H1 (cell line): Measurements from ENCODE around the gene KCNK3. TPM values are rescaled to one million over a fixed set of nuclear protein-coding genes. Genes with fewer than 3 reads are reported as not detected.

Experiments used
- CTCF ChIA-PET: fragments of 300-600 bp; sonication (Branson Sonifier 250); formaldehyde crosslinking; loops from one replicate; lab custom pipeline; 2021; ENCODE audit not compliant: partially characterized antibody; lab: Charles Lee
- POLR2A ChIA-PET: fragments of 300-600 bp; sonication (Branson Sonifier 250); formaldehyde crosslinking; loops from one replicate; lab custom pipeline; 2021; ENCODE audit warnings: inconsistent platforms; ENCODE audit not compliant: partially characterized antibody; lab: Charles Lee
- DNase-seq, 2 experiments: peaks; one replicate each; pipeline versions ENCODE4 v3.0.0 to v3.0.0-alpha.2; 2010 to 2022; ENCODE audit warnings: low spot score in 2 of 2, low read depth in 1 of 2, mixed read lengths in 1 of 2
- FAIRE-seq: peaks from 2 replicates; lab custom pipeline; 2011; peaks lifted over from hg19 to GRCh38; lab: Jason Lieb, UNC
- H2AFZ ChIP-seq: 2 replicates; pipeline ENCODE4 v1.8.1; 2012; ENCODE audit warnings: low read length, inconsistent platforms
- H2AK5ac ChIP-seq: 2 replicates; pipeline ENCODE4 v1.6.1; 2013; ENCODE audit warnings: low read depth, low read length
- H2BK120ac ChIP-seq: replicated peaks from 2 replicates; pipeline ENCODE3; 2013; ENCODE audit warnings: low read depth, low read length, inconsistent platforms
- H2BK12ac ChIP-seq: 2 replicates; pipeline ENCODE4 v1.6.1; 2013; ENCODE audit warnings: low read depth, low read length
- H2BK15ac ChIP-seq: 2 replicates; pipeline ENCODE4 v1.6.1; 2013; ENCODE audit warnings: low read length
- H2BK20ac ChIP-seq: 2 replicates; pipeline ENCODE4 v1.6.1; 2013; ENCODE audit warnings: low read length
- H2BK5ac ChIP-seq: 2 replicates; pipeline ENCODE4 v1.6.1; 2013; ENCODE audit warnings: low read depth, low read length
- H3K14ac ChIP-seq: 2 replicates; pipeline ENCODE4 v1.6.1; 2013; ENCODE audit warnings: inconsistent platforms; ENCODE audit not compliant: insufficient read length
- H3K18ac ChIP-seq: 2 replicates; pipeline ENCODE4 v1.6.1; 2013; ENCODE audit warnings: low read length; ENCODE audit errors: extremely low read depth
- H3K23ac ChIP-seq: 2 replicates; pipeline ENCODE4 v1.6.1; 2013; ENCODE audit warnings: inconsistent platforms; ENCODE audit not compliant: insufficient read length
- H3K23me2 ChIP-seq: 2 replicates; pipeline ENCODE4 v1.6.1; 2013; ENCODE audit warnings: low read depth, low read length
- H3K27ac ChIP-seq: 2 replicates; pipeline ENCODE4 v1.6.1; 2011; ENCODE audit warnings: low read depth, low read length, inconsistent platforms
- H3K27me3 ChIP-seq, 4 experiments: replicated peaks in 1 of 4; 1 replicate in 1 of 4; 2 replicates in 3 of 4; pipeline versions ENCODE4 v1.6.1 to v1.8.1; 2011 to 2013; ENCODE audit warnings: low read length in 3 of 4, mild to moderate bottlenecking in 3 of 4, inconsistent platforms in 2 of 4, mixed read lengths in 2 of 4, moderate library complexity in 1 of 4; ENCODE audit not compliant: control insufficient read depth in 3 of 4, insufficient read depth in 3 of 4; ENCODE audit errors: extremely low read depth in 1 of 4
- H3K36me3 ChIP-seq, 4 experiments: 2 replicates each; pipeline versions ENCODE4 v1.6.1 to v1.8.1; 2011 to 2013; ENCODE audit warnings: mild to moderate bottlenecking in 4 of 4, low read length in 3 of 4, moderate library complexity in 2 of 4, control low read depth in 1 of 4, inconsistent platforms in 1 of 4; ENCODE audit not compliant: insufficient read depth in 4 of 4, control insufficient read depth in 2 of 4
- H3K4ac ChIP-seq: replicated peaks from 2 replicates; pipeline ENCODE3; 2013; ENCODE audit warnings: low read length, low read depth, mixed read lengths, inconsistent platforms; ENCODE audit not compliant: insufficient read length
- H3K4me1 ChIP-seq, 4 experiments: replicated peaks in 1 of 4; 1 replicate in 1 of 4; 2 replicates in 3 of 4; pipeline versions ENCODE4 v1.6.1 to v1.8.1; 2011 to 2013; ENCODE audit warnings: low read length in 3 of 4, inconsistent platforms in 2 of 4, mixed read lengths in 1 of 4; ENCODE audit not compliant: insufficient read depth in 4 of 4, control insufficient read depth in 3 of 4
- H3K4me2 ChIP-seq, 2 experiments: 2 replicates each; pipeline versions ENCODE4 v1.6.1 to v1.8.1; 2011 to 2013; ENCODE audit warnings: low read depth in 2 of 2, low read length in 2 of 2, control low read depth in 1 of 2, inconsistent platforms in 1 of 2, mild to moderate bottlenecking in 1 of 2; ENCODE audit not compliant: insufficient read depth in 1 of 2
- H3K4me3 ChIP-seq, 4 experiments: fragments of 200-600, 300-600 bp in 1 of 4; sonication (generic), shearing (Covaris generic), sonication (Bioruptor Twin) in 1 of 4; 2 replicates each; pipeline versions ENCODE4 v1.5.1 to v1.8.1; 2011 to 2016; ENCODE audit warnings: low read length in 4 of 4, low read depth in 3 of 4, control low read depth in 2 of 4, inconsistent platforms in 2 of 4, mild to moderate bottlenecking in 2 of 4, mixed read lengths in 1 of 4, moderate library complexity in 1 of 4; ENCODE audit not compliant: insufficient read depth in 2 of 4; ENCODE audit errors: extremely low read depth in 1 of 4
- H3K56ac ChIP-seq: replicated peaks from 2 replicates; pipeline ENCODE3; 2013; ENCODE audit warnings: low read depth, mild to moderate bottlenecking, mixed read lengths, low read length, inconsistent platforms; ENCODE audit not compliant: insufficient read length
- H3K79me1 ChIP-seq: 2 replicates; pipeline ENCODE4 v1.6.1; 2013; ENCODE audit warnings: low read depth, low read length, control low read depth
- H3K79me2 ChIP-seq, 2 experiments: 2 replicates each; pipeline versions ENCODE4 v1.6.1 to v1.8.1; 2012 to 2013; ENCODE audit warnings: low read length in 2 of 2, mild to moderate bottlenecking in 2 of 2, inconsistent platforms in 1 of 2; ENCODE audit not compliant: insufficient read depth in 2 of 2, control insufficient read depth in 1 of 2
- H3K9ac ChIP-seq, 4 experiments: replicated peaks in 1 of 4; 1 replicate in 1 of 4; 2 replicates in 3 of 4; pipeline versions ENCODE4 v1.6.1 to v1.8.1; 2011 to 2013; ENCODE audit warnings: low read depth in 3 of 4, low read length in 3 of 4, control low read depth in 2 of 4, mild to moderate bottlenecking in 2 of 4, moderate library complexity in 2 of 4, inconsistent platforms in 1 of 4; ENCODE audit errors: extremely low read depth in 1 of 4
- H3K9me3 ChIP-seq, 2 experiments: 2 replicates each; pipeline versions ENCODE4 v1.6.1 to v1.8.1; 2012 to 2013; ENCODE audit warnings: mild to moderate bottlenecking in 2 of 2, moderate library complexity in 2 of 2, control low read depth in 1 of 2, inconsistent platforms in 1 of 2, low read depth in 1 of 2, low read length in 1 of 2, mixed read lengths in 1 of 2; ENCODE audit not compliant: insufficient read depth in 2 of 2
- H4K20me1 ChIP-seq, 2 experiments: replicated peaks in 1 of 2; 2 replicates each; pipeline versions ENCODE3 to v1.8.1; 2011 to 2013; ENCODE audit warnings: inconsistent platforms in 2 of 2, low read length in 2 of 2, mild to moderate bottlenecking in 1 of 2; ENCODE audit not compliant: insufficient read depth in 2 of 2, control insufficient read depth in 1 of 2
- H4K5ac ChIP-seq: 2 replicates; pipeline ENCODE4 v1.6.1; 2013; ENCODE audit warnings: low read length, low read depth, mixed read lengths, inconsistent platforms; ENCODE audit not compliant: insufficient read length
- H4K8ac ChIP-seq: 2 replicates; pipeline ENCODE4 v1.8.0; 2013; ENCODE audit warnings: mild to moderate bottlenecking, moderate library complexity, low read length, inconsistent platforms; ENCODE audit not compliant: insufficient read depth; ENCODE audit errors: extremely low read depth
- H4K91ac ChIP-seq: replicated peaks from 2 replicates; pipeline ENCODE3; 2013; ENCODE audit warnings: low read length, mixed read lengths, inconsistent platforms; ENCODE audit not compliant: insufficient read length
- ZNF274 ChIP-seq: IDR thresholded peaks from 2 replicates; pipeline ENCODE4 v1.7.0; 2012; ENCODE audit warnings: low read length, borderline replicate concordance; ENCODE audit errors: extremely low read depth
- WGBS, 2 experiments: shearing (Covaris generic) in 1 of 2; methylation state at CpG; one replicate each; pipeline versions ENCODE4 v1.1.6 to v1.1.7; 2013 to 2015; ENCODE audit warnings: low lambda C conversion rate in 2 of 2, mixed read lengths in 2 of 2, inconsistent platforms in 1 of 2, low coverage in 1 of 2, missing lambda C conversion rate in 1 of 2; ENCODE audit not compliant: insufficient replicate concordance in 2 of 2, insufficient coverage in 1 of 2, insufficient read length in 1 of 2; ENCODE audit errors: extremely low coverage in 1 of 2, missing lambda C conversion rate in 1 of 2; 5-methylcytosine and 5-hydroxymethylcytosine counted together
- polyA plus RNA-seq, 7 experiments: library from polyadenylated mRNA; depleted of rRNA in 3 of 7; stranded (reverse) in 5 of 7; unstranded in 2 of 7; fragments of >200 nt in 5 of 7; fragments of 200-250 nt in 2 of 7; gene quantifications; 1 replicate in 5 of 7; 2 replicates in 1 of 7; 4 replicates in 1 of 7; pipeline versions ENCODE4 v1.2.1 to v1.2.3, GENCODE V29; 2011 to 2013; ENCODE audit warnings: missing spikeins in 2 of 7, mixed read lengths in 2 of 7
- total RNA-seq: library from RNA; stranded (reverse); fragmentation: NEBNext Ultra II Directional; extraction: Animal tissue kit (Norgen Biotek cat#: 25700); gene quantifications from 2 replicates; pipeline ENCODE4 v1.2.1, GENCODE V29; 2021

KCNK3 gene
- total and polyA plus RNA-seq, 2 of the 8 experiments (the other 6 are each of a cell fraction or from before 2014, with no cell fraction given): 0.29 to 0.30 TPM

DNA sequence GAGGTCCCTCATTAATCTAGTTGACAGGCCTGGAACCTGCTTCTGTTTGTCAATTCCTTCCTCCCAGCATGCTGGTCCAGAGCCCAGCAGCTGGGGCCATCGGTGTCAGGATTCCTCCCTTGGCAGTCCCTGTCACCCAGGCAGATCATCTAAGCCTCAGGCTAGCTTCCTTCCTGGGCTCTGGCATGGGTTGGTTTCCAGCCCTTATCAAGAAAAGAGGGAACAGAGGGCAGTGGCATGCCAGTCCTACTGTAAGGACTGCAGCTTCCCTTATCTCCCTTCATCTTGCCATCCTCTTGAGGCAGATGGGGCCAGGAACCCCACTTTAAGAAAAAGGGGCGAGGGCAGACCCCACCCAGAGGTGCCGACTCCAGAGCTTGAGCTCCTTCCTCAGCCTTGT, 10.9 kb upstream of the KCNK3 start:
- H3K27me3 ChIP-seq: no peaks in the 10 kb centered on the region; a peak in 2 of 7 replicates
- no peak overlapping the region for H3K56ac ChIP-seq
- H2BK5ac ChIP-seq: no peak overlapping the region
- no peaks in the 10 kb centered on the region; a peak in 1 of 4 replicates for H3K9me3 ChIP-seq
- H4K91ac ChIP-seq: no peak overlapping the region
- no peak overlapping the region for H3K23ac ChIP-seq
- H2AFZ ChIP-seq: no peak overlapping the region
- H3K4ac ChIP-seq: no peak overlapping the region
- H2BK20ac ChIP-seq: no peak overlapping the region
- POLR2A ChIA-PET: no interaction called here
- H3K27ac ChIP-seq: no peak overlapping the region
- DNase-seq (no peak), FAIRE-seq (no peak)
- H2BK120ac ChIP-seq: no peak overlapping the region
- TF ChIP-seq ZNF274: no peak
- no peaks in the 10 kb centered on the region for H4K20me1 ChIP-seq
- H3K79me1 ChIP-seq: no peaks in the 10 kb centered on the region
- no peak overlapping the region for H3K14ac ChIP-seq
- WGBS, 2 experiments: 70% methylated on average over 2 of the region's 3 CpGs; no CpG with 5 or more reads in 1 of the 2 experiments
- H3K4me1 ChIP-seq: no peaks in the 10 kb centered on the region
- no peak overlapping the region for H2AK5ac ChIP-seq
- no peak overlapping the region for H3K9ac ChIP-seq
- CTCF ChIA-PET: interaction anchor here (1.0 to 2.3 kb wide), 9 partner anchors 13 to 76 kb away, joined by 3 to 9 read pairs (median 4); no protein-coding TSS in a partner anchor
- no peak overlapping the region for H3K18ac ChIP-seq
- H3K4me3 ChIP-seq: no peak overlapping the region
- H2BK12ac ChIP-seq: no peak overlapping the region
- H3K36me3 ChIP-seq: no peaks in the 10 kb centered on the region
- no peaks in the 10 kb centered on the region for H3K79me2 ChIP-seq
- H4K8ac ChIP-seq: no peak overlapping the region
- no peak overlapping the region for H2BK15ac ChIP-seq
- H4K5ac ChIP-seq: no peak overlapping the region
- H3K4me2 ChIP-seq: no peak overlapping the region
- no peaks in the 10 kb centered on the region for H3K23me2 ChIP-seq
